Measurements from ENCODE around the gene FAM47E. TPM values are rescaled to one million over a fixed set of nuclear protein-coding genes. Genes with fewer than 3 reads are reported as not detected.

The FAM47E gene
- total RNA-seq: 11.1 TPM

GRCh38 chr4:76251441-76252270 lies at the start of gene FAM47E:
Gene FAM47E (plus strand): TSS chr4:76251721. CDS start chr4:76251747, 26 bp downstream.

GRCh38 chr4:76213415-76214176 lies 37.9 kb upstream of the FAM47E start, which contains the start of gene SCARB2:
Gene SCARB2 (minus strand): TSS chr4:76213824. CDS start chr4:76213543, 281 bp downstream.

DNA sequence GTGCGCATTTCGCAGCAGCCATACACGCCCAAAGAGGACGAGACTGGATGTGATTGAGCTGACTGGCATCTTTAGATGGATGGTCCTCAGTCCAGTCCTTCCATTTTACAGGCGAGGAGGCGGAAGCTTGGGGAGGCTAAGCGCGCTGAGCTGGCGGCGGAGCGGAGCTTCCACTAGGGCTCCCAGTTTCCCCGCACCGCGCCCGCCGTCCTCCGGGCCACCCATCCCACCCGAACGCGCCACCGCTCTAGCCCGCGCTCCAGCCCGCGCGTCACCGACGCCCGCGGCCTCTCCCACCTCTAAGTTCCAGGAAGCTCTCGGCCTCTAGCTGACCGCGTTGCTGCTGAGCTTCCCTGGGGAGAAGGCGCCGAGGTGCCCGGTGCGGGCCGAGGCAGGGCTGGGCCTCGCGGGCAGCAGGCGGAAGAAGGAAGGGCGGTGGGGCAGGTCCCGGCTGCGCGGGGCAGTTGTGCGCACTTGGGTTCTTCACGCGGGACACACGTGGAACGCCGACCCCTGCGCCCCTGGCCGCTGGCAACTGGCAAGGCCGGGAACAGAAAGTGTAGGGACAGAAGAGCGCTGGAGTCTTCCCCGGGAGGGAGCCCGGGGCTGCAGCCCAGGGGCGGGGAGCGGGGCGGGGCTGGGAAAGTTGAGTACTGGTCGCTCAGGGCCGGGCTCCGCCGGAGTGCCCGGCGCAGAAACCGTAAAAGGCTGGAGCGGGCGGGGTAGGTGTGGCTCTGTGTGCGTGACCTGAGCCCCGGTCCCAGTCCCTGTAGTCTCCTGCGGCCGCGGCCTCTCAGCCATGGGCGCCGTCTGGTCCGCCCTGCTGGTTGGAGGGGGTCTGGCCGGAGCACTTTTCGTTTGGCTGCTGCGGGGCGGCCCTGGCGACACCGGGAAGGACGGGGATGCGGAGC lies 54.7 kb downstream of the FAM47E start, which contains the start of gene STBD1:
TSS of gene STBD1 (plus strand) at position 763 of the 911 bp plus-strand sequence. CDS start at position 800, 37 bp downstream.

Other genes with a start within 250 kb of the FAM47E start
- gene CXCL9, start 244.2 kb upstream of the FAM47E start, total RNA-seq: not detected
- 3.3 TPM for gene CXCL10, start 228.2 kb upstream of the FAM47E start, total RNA-seq
- gene CXCL11, start 215.7 kb upstream of the FAM47E start, total RNA-seq: not detected
- gene ART3, start 177.0 kb upstream of the FAM47E start, total RNA-seq: 13.8 TPM
- 73.7 TPM for gene NUP54, start 103.3 kb upstream of the FAM47E start, total RNA-seq
- 157 TPM for gene SCARB2, start 37.9 kb upstream of the FAM47E start, total RNA-seq
- 15.4 TPM for gene STBD1, start 55.0 kb downstream of the FAM47E start, total RNA-seq
- gene CCDC158, start 169.4 kb downstream of the FAM47E start, total RNA-seq: 0.53 TPM
- 75.9 TPM for gene SHROOM3, start 183.5 kb downstream of the FAM47E start, total RNA-seq